HEK293T (cell line): ENCODE data around the gene FN1.

Experiments used
- CTCF ChIA-PET: fragments of 350-600 bp; formaldehyde crosslinking; extraction: SDS; loops from one replicate; lab custom pipeline; 2021; ENCODE audit warnings: antibody characterized with exemption, inconsistent platforms; lab: Yijun Ruan, JAX
- POLR2A ChIA-PET: fragments of 350-600 bp; formaldehyde crosslinking; extraction: SDS; loops from one replicate; lab custom pipeline; 2020; ENCODE audit warnings: antibody characterized with exemption, inconsistent platforms; lab: Yijun Ruan, JAX
- DNase-seq: peaks from one replicate; pipeline ENCODE4 v3.0.0; 2012; ENCODE audit warnings: mixed read lengths; ENCODE audit errors: extremely low spot score
- ARNT ChIP-seq: fragments of 450-650 bp; IDR thresholded peaks from 2 replicates; pipeline ENCODE4 v1.6.1; 2017; ENCODE audit warnings: mild to moderate bottlenecking
- BHLHE40 ChIP-seq: fragments of 450-650 bp; IDR thresholded peaks from 2 replicates; pipeline ENCODE4 v1.6.1; 2016; ENCODE audit warnings: mild to moderate bottlenecking, moderate library complexity, borderline replicate concordance
- CTBP1 ChIP-seq: fragments of 450-650 bp; IDR thresholded peaks from 2 replicates; pipeline ENCODE4 v1.6.1; 2016; ENCODE audit warnings: borderline replicate concordance
- ELF4 ChIP-seq: fragments of 450-650 bp; IDR thresholded peaks from 2 replicates; pipeline ENCODE4 v1.6.1; 2017; ENCODE audit warnings: antibody characterized with exemption
- FOXA1 ChIP-seq: fragments of 450-650 bp; IDR thresholded peaks from 2 replicates; pipeline ENCODE4 v1.6.1; 2016; ENCODE audit warnings: mild to moderate bottlenecking
- FOXK2 ChIP-seq: fragments of 450-650 bp; IDR thresholded peaks from 2 replicates; pipeline ENCODE4 v1.6.1; 2016; ENCODE audit warnings: mild to moderate bottlenecking
- FOXM1 ChIP-seq: fragments of 450-650 bp; IDR thresholded peaks from 2 replicates; pipeline ENCODE4 v1.6.1; 2017; ENCODE audit warnings: mild to moderate bottlenecking, borderline replicate concordance
- HDGF ChIP-seq: fragments of 450-650 bp; IDR thresholded peaks from 2 replicates; pipeline ENCODE4 v1.6.1; 2017; ENCODE audit warnings: antibody characterized with exemption, borderline replicate concordance
- L3MBTL2 ChIP-seq: fragments of 450-650 bp; conservative IDR thresholded peaks from 2 replicates; pipeline ENCODE4 v1.6.1; 2016; ENCODE audit warnings: mild to moderate bottlenecking
- LEF1 ChIP-seq: fragments of 450-650 bp; IDR thresholded peaks from 2 replicates; pipeline ENCODE4 v1.6.1; 2017; ENCODE audit warnings: mild to moderate bottlenecking, borderline replicate concordance
- NFRKB ChIP-seq: fragments of 450-650 bp; IDR thresholded peaks from 2 replicates; pipeline ENCODE4 v1.6.1; 2016; ENCODE audit warnings: mild to moderate bottlenecking, moderate library complexity
- SP1 ChIP-seq: fragments of 450-650 bp; IDR thresholded peaks from 2 replicates; pipeline ENCODE4 v1.6.1; 2017
- SUZ12 ChIP-seq: fragments of 450-650 bp; IDR thresholded peaks from 2 replicates; pipeline ENCODE4 v1.6.1; 2016; ENCODE audit warnings: mild to moderate bottlenecking
- TARDBP ChIP-seq: fragments of 450-650 bp; IDR thresholded peaks from 2 replicates; pipeline ENCODE4 v1.6.1; 2016
- ZNF384 ChIP-seq: fragments of 450-650 bp; IDR thresholded peaks from 2 replicates; pipeline ENCODE4 v1.6.1; 2016
- TF ChIP-seq, protein P1 (sequence below): fragments of 450-650 bp; IDR thresholded peaks from 2 replicates; pipeline ENCODE4 v1.6.1; 2016

Gene FN1

DNA sequence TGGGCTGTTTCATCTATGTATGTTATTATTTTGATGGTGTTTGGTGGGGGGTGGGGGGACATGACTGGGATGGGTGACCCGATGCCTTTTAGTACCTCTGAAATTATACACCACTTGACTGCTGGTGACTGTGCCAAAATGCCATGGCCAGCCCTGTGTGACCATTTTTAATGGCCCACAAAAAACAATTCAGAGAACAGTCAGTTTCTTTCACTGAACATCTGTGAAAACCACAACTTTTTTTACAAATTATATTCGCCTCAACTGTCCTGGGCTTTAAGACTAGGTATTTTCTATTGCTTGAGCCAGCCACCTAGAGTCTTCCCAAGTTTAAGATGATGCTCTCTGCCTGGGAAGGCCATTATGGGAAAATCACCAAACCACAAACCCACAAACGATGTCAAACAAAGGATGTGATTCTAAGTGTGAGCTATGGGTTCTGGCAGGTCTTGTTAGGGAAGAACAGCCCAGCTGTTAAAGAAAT lies 33.9 kb downstream of the FN1 start:
- DNase-seq = no peak
- ChIA-PET POLR2A (no interaction called here), CTCF (no interaction called here)
- TF ChIP-seq ELF4 = no peak
- no peak for TF ChIP-seq L3MBTL2
- no peak for TF ChIP-seq TARDBP
- no peak for TF ChIP-seq BHLHE40
- TF ChIP-seq NFRKB = no peak
- TF ChIP-seq FOXK2 = no peak
- TF ChIP-seq ZNF384 = no peak
- TF ChIP-seq SP1 = no peak
- TF ChIP-seq, protein P1, sequence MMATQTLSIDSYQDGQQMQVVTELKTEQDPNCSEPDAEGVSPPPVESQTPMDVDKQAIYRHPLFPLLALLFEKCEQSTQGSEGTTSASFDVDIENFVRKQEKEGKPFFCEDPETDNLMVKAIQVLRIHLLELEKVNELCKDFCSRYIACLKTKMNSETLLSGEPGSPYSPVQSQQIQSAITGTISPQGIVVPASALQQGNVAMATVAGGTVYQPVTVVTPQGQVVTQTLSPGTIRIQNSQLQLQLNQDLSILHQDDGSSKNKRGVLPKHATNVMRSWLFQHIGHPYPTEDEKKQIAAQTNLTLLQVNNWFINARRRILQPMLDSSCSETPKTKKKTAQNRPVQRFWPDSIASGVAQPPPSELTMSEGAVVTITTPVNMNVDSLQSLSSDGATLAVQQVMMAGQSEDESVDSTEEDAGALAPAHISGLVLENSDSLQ = no peak
- TF ChIP-seq FOXM1 = no peak
- TF ChIP-seq FOXA1 = no peak
- no peak for TF ChIP-seq ARNT
- TF ChIP-seq HDGF = no peak
- TF ChIP-seq LEF1 = no peak
- no peak for TF ChIP-seq CTBP1
- no peak for TF ChIP-seq SUZ12

DNA sequence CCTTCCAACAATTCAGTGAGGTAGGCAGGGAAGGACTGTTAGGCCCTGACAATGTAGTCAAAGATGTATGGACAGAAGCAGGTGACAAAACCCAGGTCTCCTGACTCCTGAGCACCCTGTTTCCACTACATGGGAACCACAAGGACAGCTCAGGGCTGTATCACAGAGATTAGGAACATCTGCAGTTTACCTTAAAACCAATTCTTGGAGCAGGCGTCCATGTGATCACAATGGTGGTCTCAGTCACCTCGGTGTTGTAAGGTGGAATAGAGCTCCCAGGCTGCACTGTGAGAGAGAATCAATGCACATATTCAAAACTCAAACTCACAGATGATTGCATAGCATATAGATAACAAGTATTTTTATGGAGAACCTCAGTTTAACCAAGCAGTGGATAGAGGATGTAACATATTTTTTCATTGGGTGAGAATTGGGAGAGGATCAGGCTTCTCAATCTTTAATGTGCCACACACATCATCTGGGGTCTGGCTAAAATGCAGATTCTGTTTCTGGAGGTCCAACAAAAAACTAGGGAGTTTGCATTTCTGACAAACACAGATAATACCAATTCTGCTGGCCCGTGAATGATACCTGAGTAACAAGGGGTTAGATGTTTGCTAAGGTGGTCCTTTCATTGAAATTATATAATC lies 36.7 kb downstream of the FN1 start:
- TF ChIP-seq ELF4 = no peak
- TF ChIP-seq TARDBP = no peak
- ChIA-PET CTCF (interaction anchor here (0.7 kb wide), 1 partner anchor 43 kb away, joined by 4 read pairs; no protein-coding TSS in a partner anchor), POLR2A (no interaction called here)
- DNase-seq = no peak

DNA sequence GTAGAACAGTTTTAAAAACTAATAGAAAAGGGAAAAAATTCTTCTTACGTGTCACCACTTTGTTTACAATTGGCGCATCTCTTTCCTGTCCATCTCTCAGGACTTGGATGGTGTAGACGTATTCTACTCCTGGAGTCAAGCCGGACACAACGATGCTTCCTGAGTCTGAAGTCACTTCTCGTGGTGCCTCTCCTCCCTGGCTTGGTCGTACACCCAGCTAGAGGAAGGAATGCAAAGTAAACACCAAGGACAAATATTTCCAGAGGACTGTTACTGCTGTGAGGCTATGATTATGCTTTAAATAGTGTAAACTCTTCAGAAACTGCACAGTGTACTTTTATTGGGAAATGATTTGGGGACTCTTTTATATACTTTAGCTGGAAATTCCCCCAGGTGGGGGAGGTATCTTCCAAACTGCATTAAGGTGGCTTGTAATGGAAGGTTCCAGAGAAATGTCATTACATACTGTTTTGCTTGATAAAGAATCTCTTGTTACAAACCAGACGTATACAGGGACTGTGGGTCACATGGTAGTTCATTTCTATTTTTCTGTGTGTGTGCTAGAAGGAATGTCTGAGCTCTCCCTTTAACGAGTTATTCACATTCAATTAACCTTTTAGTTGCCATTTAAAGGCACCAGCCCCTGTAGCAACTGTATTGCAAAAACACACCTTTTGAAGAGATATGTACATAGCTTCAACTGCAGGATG lies 38.1 kb downstream of the FN1 start:
- TF ChIP-seq SUZ12 (no peak), NFRKB (no peak), L3MBTL2 (no peak), HDGF (no peak), LEF1 (no peak), SP1 (no peak), TARDBP (no peak), ARNT (no peak)
- TF ChIP-seq, protein P1 = no peak
- ChIA-PET POLR2A (no interaction called here), CTCF (no interaction called here)
- no peak for DNase-seq

DNA sequence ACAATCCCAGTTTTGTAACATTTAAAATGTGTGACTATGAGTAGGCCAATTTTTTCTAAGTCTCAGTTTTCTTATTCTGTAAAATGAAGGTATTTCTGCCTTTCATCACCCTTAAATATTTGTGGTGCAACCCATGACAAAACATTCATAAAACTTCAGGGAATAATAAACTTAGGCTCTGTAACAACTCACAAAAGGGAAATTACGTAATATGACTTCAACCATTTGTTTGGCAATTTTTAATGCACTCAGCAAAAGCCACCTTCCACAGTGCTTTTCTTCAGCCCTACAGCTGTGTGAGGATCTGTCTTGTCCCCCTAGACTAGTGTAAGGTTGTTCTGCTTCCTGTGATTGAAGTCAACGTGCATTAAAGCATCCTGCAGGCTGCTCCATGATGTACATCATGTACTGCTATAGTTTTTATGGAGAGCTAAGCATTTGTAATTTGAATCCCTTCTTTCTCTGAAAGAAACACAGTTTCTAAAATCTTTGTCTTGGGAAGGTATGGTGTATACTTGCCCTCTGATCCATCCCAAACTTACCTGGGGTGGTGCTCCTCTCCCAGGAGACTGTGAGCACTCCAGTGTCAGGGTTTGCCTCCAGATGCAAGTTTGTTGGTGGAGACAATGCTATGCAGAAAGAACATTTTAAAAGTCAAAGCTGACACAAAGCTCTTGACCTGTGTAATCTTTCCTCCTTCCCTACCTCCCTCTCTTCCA lies 39.1 kb downstream of the FN1 start:
- TF ChIP-seq LEF1 (no peak), BHLHE40 (no peak), TARDBP (no peak), FOXK2 (no peak), SUZ12 (no peak), ELF4 (no peak), FOXA1 (no peak)
- ChIA-PET POLR2A (no interaction called here), CTCF (interaction anchor here (0.6 kb wide), 1 partner anchor 48 kb away, joined by 4 read pairs; no protein-coding TSS in a partner anchor)
- no peak for DNase-seq

DNA sequence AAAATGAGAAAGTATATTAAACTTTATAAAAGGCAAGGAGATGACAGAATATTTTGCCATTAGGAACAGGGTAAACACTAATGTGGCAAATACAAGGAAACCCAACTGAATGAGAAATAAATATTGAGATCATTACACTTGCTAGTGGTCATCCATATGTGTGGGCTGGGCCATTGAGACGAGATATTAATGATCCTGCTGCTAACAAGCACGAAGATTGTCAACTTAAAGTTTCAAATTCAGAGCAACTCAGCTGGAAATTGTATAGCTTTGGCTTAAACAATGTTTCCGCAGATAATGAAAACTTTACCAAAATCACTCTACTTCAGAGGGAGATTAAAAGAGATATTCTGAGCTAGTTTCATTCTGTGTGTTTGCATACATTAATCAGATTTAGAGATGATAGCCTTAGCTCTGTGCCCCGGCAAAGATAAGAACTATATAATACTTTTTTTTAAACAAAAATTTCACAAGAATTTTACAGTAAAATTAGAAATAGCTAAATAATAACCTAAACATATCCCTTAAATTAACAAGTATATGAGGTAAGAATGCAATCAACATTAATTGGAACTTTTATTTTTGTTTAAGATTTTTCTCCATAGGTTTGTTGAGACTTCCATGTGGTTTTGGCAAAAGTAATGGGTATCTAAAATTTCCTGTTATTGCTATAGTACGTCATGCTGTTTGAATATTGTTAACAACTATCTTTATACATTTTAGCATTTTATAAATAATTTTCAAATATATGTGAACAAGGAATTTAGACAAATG lies 40.0 kb downstream of the FN1 start:
- no peak for DNase-seq
- CTCF ChIA-PET = interaction anchor here (0.6 kb wide), 1 partner anchor 49 kb away, joined by 4 read pairs; no protein-coding TSS in a partner anchor
- POLR2A ChIA-PET = no interaction called here
- TF ChIP-seq LEF1 (no peak), ELF4 (no peak), CTBP1 (no peak), ZNF384 (no peak), HDGF (no peak), SP1 (no peak), SUZ12 (no peak), ARNT (no peak), BHLHE40 (no peak), TARDBP (no peak)
- TF ChIP-seq, protein P1 = no peak
